OCI-LY7 (cell line): ENCODE data around the gene CNTN6. TPM values are rescaled to one million over a fixed set of nuclear protein-coding genes. Genes with fewer than 3 reads are reported as not detected.

ENCODE experiments used
- BruUV-seq: library from RNA; stranded (reverse); fragments of 400-500 nt; replicated peaks from 2 replicates; lab custom pipeline; 2021; lab: Mats Ljungman, UMichigan
- CTCF ChIA-PET: fragments of 300-600 bp; sonication (Branson Sonifier 250); formaldehyde crosslinking; loops from one replicate; lab custom pipeline; 2022; ENCODE audit warnings: antibody characterized with exemption; ENCODE audit not compliant: unreplicated experiment; lab: Charles Lee
- POLR2A ChIA-PET: fragments of 300-600 bp; sonication (Branson Sonifier 250); formaldehyde crosslinking; loops from one replicate; lab custom pipeline; 2022; ENCODE audit warnings: antibody characterized with exemption; lab: Charles Lee
- DNase-seq: peaks from one replicate; pipeline ENCODE4 v3.0.0-alpha.2; 2015; ENCODE audit warnings: low spot score
- H2AFZ ChIP-seq: fragments of 200-600 bp; sonication (generic), shearing (Covaris generic); 2 replicates; pipeline ENCODE4 v1.6.1; 2014; ENCODE audit warnings: mild to moderate bottlenecking, antibody characterized with exemption, low read length, moderate library complexity
- H3K27ac ChIP-seq: fragments of 200-600 bp; sonication (generic); 2 replicates; pipeline ENCODE4 v1.5.1; 2014; ENCODE audit warnings: mixed run types, low read depth, mild to moderate bottlenecking, moderate library complexity, low read length, inconsistent platforms; ENCODE audit not compliant: poor library complexity, severe bottlenecking
- H3K36me3 ChIP-seq: fragments of 200-600 bp; sonication (generic); 2 replicates; pipeline ENCODE4 v1.6.1; 2014; ENCODE audit warnings: mild to moderate bottlenecking, antibody characterized with exemption, low read length, moderate library complexity, mixed read lengths; ENCODE audit not compliant: insufficient read depth
- H3K4me1 ChIP-seq: fragments of 200-600 bp; sonication (generic); 2 replicates; pipeline ENCODE4 v1.5.1; 2014; ENCODE audit warnings: mild to moderate bottlenecking, low read length; ENCODE audit not compliant: insufficient read depth, poor library complexity, severe bottlenecking
- H3K4me2 ChIP-seq: fragments of 200-600 bp; sonication (generic); 2 replicates; pipeline ENCODE4 v1.6.1; 2014; ENCODE audit warnings: mild to moderate bottlenecking, low read length
- H3K4me3 ChIP-seq: fragments of 200-600 bp; sonication (generic); 2 replicates; pipeline ENCODE4 v1.5.1; 2014; ENCODE audit warnings: mild to moderate bottlenecking, low read depth, low read length; ENCODE audit not compliant: poor library complexity, severe bottlenecking
- H3K79me2 ChIP-seq: fragments of 200-600 bp; sonication (generic); 2 replicates; pipeline ENCODE4 v1.6.1; 2016; ENCODE audit warnings: low read depth, mild to moderate bottlenecking, low read length, moderate library complexity, mixed read lengths; ENCODE audit not compliant: insufficient read depth
- H3K9me2 ChIP-seq: fragments of 200-600 bp; sonication (generic); 2 replicates; pipeline ENCODE4 v1.6.1; 2016; ENCODE audit warnings: mild to moderate bottlenecking, low read length, mixed read lengths; ENCODE audit not compliant: insufficient read depth
- H3K9me3 ChIP-seq: fragments of 200-600 bp; sonication (generic); 2 replicates; pipeline ENCODE4 v1.6.1; 2014; ENCODE audit warnings: mild to moderate bottlenecking, mixed run types, low read length, mixed read lengths
- H4K20me1 ChIP-seq: fragments of 200-600 bp; sonication (generic); 2 replicates; pipeline ENCODE4 v1.6.1; 2014; ENCODE audit warnings: mild to moderate bottlenecking, antibody characterized with exemption, low read length, moderate library complexity, mixed read lengths; ENCODE audit not compliant: insufficient read depth
- EZH2phosphoT487 ChIP-seq: fragments of 200-600 bp; sonication (generic); IDR thresholded peaks from 2 replicates; pipeline ENCODE4 v1.6.1; 2018; ENCODE audit warnings: low read depth, borderline replicate concordance, mild to moderate bottlenecking, mixed run types, antibody characterized with exemption, low read length, moderate library complexity, mixed read lengths
- intact Hi-C: fragments of 100-400 bp; cut with micrococcal nuclease; formaldehyde crosslinking; loops from one replicate; pipeline ENCODE4 v1.10.0; 2022; ENCODE audit not compliant: unreplicated experiment
- total RNA-seq, 2 experiments: library from RNA; depleted of rRNA in 1 of 2; stranded (reverse); fragments of >200 nt in 1 of 2; shearing (Covaris generic) in 1 of 2; gene quantifications; 2 replicates each; pipeline ENCODE4 v1.2.3, GENCODE V29; 2014 to 2022
- TF ChIP-seq, protein P1 (sequence below): fragments of 200-600 bp; sonication (generic); conservative IDR thresholded peaks from 2 replicates; pipeline ENCODE4 v1.5.1; 2014; ENCODE audit warnings: mild to moderate bottlenecking, antibody characterized with exemption, low read length, moderate library complexity, mixed read lengths

Gene CNTN6
- total RNA-seq, 2 experiments from 2014 or later = not detected

DNA sequence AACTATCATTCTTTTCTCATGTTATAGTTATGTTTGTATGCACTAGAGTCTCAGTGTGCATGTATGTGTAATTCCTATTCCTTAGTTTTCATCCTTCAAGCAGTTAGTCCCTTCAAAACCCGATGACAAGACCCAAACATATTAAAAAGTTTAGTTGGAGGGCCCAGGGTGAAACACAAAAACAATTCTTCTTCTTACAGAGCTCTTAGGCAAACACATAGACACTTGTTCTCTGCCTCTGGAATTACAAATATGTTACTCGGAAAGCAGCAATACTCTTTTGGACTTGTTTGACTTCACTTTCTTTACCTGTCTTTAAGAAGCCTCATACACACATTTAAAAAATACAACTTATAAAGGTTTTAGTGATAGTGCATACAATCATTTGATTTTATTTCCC, 763 bp upstream of the CNTN6 start:
- CTCF ChIA-PET = no interaction called here
- H3K79me2 ChIP-seq = no peaks in the 10 kb centered on the region

GRCh38 chr3:1093217-1093616, 393 bp downstream of the CNTN6 start:
- no peak overlapping the region for H2AFZ ChIP-seq
- no TSS peak for BruUV-seq
- intact Hi-C loops = no loop called here
- no peak overlapping the region for H3K4me3 ChIP-seq
- no peak for TF ChIP-seq EZH2phosphoT487
- TF ChIP-seq, protein P1, sequence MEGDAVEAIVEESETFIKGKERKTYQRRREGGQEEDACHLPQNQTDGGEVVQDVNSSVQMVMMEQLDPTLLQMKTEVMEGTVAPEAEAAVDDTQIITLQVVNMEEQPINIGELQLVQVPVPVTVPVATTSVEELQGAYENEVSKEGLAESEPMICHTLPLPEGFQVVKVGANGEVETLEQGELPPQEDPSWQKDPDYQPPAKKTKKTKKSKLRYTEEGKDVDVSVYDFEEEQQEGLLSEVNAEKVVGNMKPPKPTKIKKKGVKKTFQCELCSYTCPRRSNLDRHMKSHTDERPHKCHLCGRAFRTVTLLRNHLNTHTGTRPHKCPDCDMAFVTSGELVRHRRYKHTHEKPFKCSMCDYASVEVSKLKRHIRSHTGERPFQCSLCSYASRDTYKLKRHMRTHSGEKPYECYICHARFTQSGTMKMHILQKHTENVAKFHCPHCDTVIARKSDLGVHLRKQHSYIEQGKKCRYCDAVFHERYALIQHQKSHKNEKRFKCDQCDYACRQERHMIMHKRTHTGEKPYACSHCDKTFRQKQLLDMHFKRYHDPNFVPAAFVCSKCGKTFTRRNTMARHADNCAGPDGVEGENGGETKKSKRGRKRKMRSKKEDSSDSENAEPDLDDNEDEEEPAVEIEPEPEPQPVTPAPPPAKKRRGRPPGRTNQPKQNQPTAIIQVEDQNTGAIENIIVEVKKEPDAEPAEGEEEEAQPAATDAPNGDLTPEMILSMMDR = no peak
- no peak overlapping the region for H3K4me2 ChIP-seq
- no peaks in the 10 kb centered on the region for H4K20me1 ChIP-seq
- H3K36me3 ChIP-seq = no peaks in the 10 kb centered on the region
- no peaks in the 10 kb centered on the region for H3K79me2 ChIP-seq
- DNase-seq = no peak
- H3K9me3 ChIP-seq = no peaks in the 10 kb centered on the region
- no peaks in the 10 kb centered on the region for H3K9me2 ChIP-seq
- POLR2A ChIA-PET = no interaction called here
- CTCF ChIA-PET = no interaction called here
- no peak overlapping the region for H3K27ac ChIP-seq
- H3K4me1 ChIP-seq = no peaks in the 10 kb centered on the region

More for the DNA sequence above, 763 bp upstream of the CNTN6 start:
- no peak overlapping the region for H3K27ac ChIP-seq
- TF ChIP-seq, protein P1 = no peak
- no peak for TF ChIP-seq EZH2phosphoT487
- H3K36me3 ChIP-seq = no peaks in the 10 kb centered on the region
- no peaks in the 10 kb centered on the region for H4K20me1 ChIP-seq
- no TSS peak for BruUV-seq
- no peak overlapping the region for H2AFZ ChIP-seq
- H3K4me1 ChIP-seq = no peaks in the 10 kb centered on the region
- DNase-seq = no peak
- H3K4me3 ChIP-seq = no peak overlapping the region
- intact Hi-C loops = no loop called here
- no peaks in the 10 kb centered on the region for H3K9me3 ChIP-seq
- H3K4me2 ChIP-seq = no peak overlapping the region
- POLR2A ChIA-PET = interaction anchor here (0.8 kb wide), 1 partner anchor 10 kb away, joined by 3 read pairs; no protein-coding TSS in a partner anchor
- no peaks in the 10 kb centered on the region for H3K9me2 ChIP-seq

DNA sequence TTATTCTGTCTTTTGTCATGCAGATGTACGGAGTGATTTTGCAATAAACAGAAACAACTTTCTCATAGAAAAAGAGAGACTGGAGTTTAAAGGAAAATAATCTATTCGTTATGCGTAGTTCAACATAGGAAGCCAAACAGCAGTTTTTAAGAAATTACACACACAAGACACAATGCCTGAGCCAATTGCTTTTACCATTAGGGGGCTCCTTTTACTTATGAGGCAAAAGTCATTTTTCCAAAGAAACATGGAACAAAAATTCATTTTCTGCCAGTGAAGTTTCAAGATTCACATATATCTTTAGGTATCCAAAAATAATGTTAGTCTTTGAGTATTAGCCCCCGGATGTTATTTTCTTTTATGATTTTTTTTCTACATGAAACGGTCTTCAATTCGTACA, 10.7 kb downstream of the CNTN6 start:
- intact Hi-C loops = no loop called here
- no peaks in the 10 kb centered on the region for H3K9me2 ChIP-seq
- POLR2A ChIA-PET = no interaction called here
- H3K4me1 ChIP-seq = no peaks in the 10 kb centered on the region
- TF ChIP-seq, protein P1 = no peak
- no peak for TF ChIP-seq EZH2phosphoT487
- DNase-seq = no peak
- no peak overlapping the region for H2AFZ ChIP-seq
- no peaks in the 10 kb centered on the region for H3K9me3 ChIP-seq
- CTCF ChIA-PET = no interaction called here
- H3K4me2 ChIP-seq = no peak overlapping the region
- H3K4me3 ChIP-seq = no peak overlapping the region
- BruUV-seq = no TSS peak
- no peaks in the 10 kb centered on the region for H3K36me3 ChIP-seq
- H3K27ac ChIP-seq = no peak overlapping the region
- H3K79me2 ChIP-seq = no peaks in the 10 kb centered on the region
- no peaks in the 10 kb centered on the region for H4K20me1 ChIP-seq
